Activated CD4-positive, alpha-beta T cell treated with anti-CD3 and anti-CD28 coated beads, Interleukin-10, Interleukin-2, amounts not matched to agents 100 ng/mL and 50 ng/mL, durations not matched to agents 16 hours and 8 hours (primary cell): ENCODE data around the gene YPEL2.
"Not testable (repeated sequence)": the region's sequence is repeated elsewhere in the genome, so short reads cannot be mapped to it uniquely, and the experiment has no call there.

ENCODE experiments used
- DNase-seq: peaks from one replicate; pipeline ENCODE4 v3.0.0-alpha.2; 2020

The YPEL2 gene

DNA sequence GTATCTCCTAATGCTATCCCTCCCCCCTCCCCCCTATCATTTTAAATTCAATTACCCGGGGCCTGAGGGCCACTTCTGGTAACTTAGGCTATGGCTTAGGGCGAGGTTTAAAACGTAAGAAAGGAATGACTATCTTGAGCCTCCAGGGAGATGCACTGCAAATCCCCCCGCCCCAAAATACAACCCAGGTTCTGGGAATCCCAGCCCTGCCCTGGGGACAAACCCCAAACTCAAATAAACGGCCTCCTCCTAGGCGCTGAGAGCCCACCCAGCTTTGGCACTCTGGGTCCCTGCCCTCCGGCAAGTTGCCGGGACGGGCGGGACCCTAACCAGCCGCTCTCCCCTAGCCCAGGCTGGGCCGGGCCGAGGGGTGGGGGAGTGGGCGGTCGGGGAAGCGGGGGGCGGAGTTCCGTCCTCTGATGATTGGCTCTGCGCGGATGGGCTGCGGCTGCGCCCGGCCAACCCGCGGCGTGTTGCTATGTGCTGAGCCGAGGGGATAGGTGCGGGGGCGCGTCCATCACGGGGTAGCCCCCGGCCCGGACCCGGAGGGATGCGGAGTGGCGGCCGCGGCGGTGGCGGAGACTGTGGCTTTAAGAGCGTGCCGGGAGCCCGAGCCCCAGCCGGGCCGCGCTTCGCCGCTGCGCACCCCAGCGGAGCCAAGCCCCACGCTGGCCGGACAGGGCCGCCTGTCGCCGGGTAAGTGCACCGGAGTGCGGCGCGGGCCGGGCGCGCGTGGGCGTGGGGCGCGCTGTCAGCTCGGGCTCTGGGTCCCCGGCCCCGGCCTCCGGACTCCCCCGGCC is at the start of gene YPEL2:
Gene YPEL2, plus strand, starts transcription at position 527 of the 800 bp plus-strand sequence. CDS start 21,755 bp downstream, outside the sequence.
- DNase-seq = peak; percentile 93

DNA sequence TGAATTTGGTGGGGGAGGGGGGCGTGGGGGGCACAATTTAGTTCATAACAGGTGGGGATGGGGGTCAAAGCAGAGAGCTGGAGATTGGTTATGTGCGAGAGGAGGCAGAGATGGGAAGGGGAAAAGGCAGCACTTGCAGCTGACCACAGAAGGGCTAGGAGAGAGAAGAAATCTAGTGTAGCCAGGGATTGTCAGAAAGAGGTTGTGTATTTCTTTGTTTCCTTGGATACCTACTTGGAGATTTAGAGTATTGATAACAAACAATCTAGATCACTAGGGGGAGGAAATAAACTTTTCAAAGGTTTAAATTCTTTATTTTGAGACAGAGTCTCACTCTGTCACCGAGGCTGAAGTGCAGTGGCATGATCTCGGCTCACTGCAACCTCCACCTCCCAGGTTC is 47.1 kb upstream of the YPEL2 start:
- DNase-seq = no peak

GRCh38 chr17:59287452-59287851 is 44.0 kb upstream of the YPEL2 start:
- peak; percentile 35 for DNase-seq

GRCh38 chr17:59287891-59288290 is 43.6 kb upstream of the YPEL2 start:
- DNase-seq = no peak

GRCh38 chr17:59289981-59290301 is 41.5 kb upstream of the YPEL2 start:
- no peak for DNase-seq

DNA sequence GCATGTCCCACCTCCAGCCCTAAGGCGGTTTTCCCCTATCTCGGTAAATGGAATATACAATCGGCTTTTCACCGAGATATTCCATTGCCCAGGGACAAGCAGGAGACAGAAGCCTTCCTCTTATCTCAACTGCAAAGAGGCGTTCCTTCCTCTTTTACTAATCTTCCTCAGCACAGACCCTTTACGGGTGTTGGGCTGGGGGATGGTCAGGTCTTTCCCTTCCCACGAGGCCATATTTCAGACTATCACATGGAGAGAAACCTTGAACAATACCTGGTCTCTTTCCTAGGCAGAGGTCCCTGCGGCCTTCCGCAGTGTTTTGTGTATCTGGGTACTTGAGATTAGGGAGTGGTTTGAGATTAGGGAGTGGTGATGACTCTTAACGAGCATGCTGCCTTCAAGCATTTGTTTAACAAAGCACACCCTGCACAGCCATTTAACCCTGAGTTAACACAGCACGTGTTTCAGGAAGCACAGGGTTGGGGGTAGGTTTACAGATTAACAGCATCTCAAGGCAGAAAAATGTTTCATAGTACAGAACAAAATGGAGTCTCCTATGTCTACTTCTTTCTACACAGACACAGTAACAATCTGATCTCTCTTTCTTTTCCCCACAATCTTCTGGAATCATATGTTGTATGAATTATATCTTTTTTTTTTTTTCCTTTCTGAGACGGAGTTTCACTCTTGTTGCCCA is 41.0 kb upstream of the YPEL2 start:
- DNase-seq = not testable (repeated sequence)

DNA sequence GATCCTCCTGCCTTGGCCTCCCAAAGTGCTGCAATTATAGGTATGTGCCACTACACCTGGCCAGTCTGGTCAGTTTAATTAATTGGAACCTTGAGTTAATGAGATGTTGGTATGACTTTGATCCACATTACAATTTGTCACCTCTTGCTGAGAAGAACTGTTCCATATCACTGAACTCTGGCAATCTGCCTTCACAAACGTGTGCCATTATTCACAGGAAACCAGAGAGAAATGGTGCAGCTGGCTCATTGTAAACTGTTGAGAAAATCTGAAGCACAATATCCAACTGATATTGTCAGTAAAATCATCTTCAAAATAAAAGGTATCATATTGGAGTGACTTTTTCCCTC is 39.3 kb upstream of the YPEL2 start:
- DNase-seq = no peak

- DNase-seq = no peak
Measured at GRCh38 chr17:59296190-59296589, 35.3 kb upstream of the YPEL2 start.

GRCh38 chr17:59298521-59298920 is 32.9 kb upstream of the YPEL2 start:
- DNase-seq = no peak

GRCh38 chr17:59299400-59300092 is 31.9 kb upstream of the YPEL2 start:
- no peak for DNase-seq

- no peak for DNase-seq
Measured at GRCh38 chr17:59300941-59301340, 30.5 kb upstream of the YPEL2 start.

- no peak for DNase-seq
Measured at GRCh38 chr17:59304811-59305210, 26.6 kb upstream of the YPEL2 start.

- no peak for DNase-seq
Measured at GRCh38 chr17:59310263-59310920, 21.1 kb upstream of the YPEL2 start.

DNA sequence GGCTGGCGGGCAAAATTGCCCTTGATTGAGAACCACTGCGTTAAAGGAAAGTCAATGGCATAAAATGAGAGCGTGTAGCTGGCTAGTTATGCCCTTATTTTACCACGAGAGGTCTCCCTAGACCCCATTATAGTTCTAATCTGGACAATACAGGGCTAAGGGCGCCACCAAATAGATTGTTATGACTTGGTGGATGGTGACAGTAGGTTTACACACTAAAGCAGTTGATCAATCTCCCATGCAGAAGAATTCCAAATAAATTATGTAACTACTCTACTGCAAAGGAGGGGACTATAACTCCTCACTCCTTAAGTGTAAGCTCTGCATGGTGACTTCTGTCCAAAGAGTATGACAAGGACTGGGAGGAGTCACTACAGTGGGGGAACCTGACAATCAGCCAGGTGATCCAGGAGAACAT is 20.4 kb upstream of the YPEL2 start:
- peak; percentile 85 for DNase-seq

DNA sequence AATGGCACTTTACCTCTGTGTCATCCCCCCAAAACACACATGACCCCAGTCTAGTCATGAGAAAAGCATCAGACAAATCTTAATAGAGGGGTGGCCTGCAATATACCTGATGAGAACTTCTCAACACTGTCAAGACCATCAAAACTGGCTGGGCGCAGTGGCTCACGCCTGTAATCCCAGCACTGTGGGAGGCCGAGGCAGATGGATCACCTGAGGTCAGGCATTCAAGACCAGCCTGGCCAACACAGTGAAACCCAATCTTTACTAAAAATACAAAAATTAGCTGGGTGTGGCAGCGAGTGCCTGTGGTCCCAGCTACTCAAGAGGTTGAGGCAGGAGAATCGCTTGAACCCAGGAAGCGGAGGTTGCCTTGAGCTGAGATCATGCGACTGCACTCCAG is 19.9 kb upstream of the YPEL2 start:
- DNase-seq = not testable (repeated sequence)

- DNase-seq = no peak
Measured at GRCh38 chr17:59315866-59316265, 15.6 kb upstream of the YPEL2 start.

DNA sequence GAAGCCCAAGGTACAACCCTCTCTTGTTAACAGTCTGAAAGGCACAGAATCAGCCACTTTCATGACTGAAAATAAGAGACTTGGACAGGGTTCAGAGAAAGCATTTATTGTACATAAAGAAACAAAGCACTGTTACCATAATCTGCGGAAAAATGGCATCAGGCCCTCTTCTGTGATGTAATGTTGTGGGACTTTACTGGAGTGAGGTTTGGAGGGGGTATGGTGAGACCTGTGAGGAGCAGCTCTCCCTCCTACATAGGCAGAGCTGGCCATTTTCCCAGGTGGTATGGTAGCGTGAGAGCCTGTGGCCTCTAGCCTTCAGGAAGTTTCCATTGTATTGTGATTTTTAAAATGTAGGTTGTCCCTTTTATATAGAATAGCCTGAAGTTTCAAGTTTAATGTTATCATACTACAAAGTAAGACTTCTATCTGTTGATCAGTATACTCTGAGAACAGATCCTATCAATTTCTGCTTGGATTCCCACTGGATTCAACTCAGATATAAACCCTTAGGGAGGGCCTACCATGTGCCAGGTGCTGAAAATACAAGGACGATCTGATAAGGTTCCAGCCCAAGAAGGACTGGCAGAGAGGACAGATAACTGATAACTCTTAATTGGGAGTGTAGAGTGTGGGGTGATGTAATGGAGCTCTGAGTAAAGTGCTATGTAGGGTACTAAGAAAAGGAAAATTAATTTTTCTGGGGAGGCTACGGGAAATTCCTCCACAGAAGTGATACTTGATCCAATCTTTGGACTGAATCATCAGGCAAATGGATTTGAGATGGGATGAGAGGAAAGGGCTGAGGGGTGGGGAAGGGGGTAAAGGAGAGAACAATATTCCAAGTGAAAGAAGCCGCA is 4.1 kb upstream of the YPEL2 start:
- no peak for DNase-seq

GRCh38 chr17:59327981-59328290 is 3.5 kb upstream of the YPEL2 start:
- no peak for DNase-seq

DNA sequence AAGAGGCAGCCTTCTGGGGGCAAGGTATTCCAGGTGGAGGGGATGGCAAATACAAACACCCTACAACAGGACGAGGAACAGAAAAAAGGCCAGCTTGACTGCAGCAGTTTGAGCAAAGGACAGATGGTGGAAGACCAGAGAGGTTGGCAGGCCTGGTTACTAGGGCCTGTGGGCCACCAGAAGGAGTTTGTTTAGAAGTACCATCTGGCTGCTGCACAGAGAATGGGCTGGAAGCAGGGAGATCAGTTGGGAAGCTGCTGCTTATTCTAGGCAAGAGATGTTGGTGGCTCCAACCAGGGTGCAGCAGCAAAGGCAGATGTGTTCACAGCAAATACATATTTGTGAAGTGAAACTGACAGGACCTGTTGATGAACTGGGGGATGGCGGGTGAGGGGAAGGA is 2.9 kb upstream of the YPEL2 start:
- DNase-seq = no peak

DNA sequence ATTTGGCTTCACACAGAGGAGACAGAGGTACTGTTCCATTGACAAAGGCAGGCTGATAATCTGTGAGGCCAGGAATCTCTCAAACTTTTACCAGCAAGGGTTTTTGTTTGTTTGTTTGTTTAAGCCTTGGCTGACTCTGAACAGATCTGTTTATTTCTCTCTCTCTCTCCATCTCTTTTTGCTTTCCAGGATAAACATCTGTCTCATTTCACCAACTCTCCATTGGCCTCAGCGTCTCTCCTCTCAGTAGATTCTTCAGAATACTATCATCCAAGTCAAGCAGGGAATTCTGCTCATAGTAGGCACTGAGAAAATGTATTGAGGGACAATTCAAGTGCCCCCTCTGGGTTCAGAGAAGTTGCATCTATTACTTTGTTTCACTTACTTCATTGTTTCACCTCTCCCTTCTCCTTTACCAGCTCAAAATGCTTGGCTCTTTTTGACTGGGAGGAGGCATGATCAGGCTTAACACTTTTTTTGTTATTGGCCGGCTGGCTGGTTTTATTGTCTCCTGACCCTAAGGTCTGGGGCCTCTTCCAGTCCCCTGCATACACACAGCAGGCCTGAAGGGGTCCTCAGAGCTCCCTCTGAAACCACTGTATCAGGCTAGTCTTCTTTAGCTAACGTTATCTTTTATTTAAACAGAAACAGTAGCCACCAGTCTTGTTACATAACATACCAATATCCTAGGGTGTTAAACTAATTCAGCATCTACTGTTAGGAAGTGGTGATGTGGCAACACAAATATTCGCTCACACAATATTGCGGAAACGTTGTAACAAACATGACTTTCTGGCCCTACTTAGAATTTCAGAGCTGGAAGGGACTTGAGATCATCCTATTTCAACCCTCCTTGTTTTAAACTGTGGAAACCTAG is 2.0 kb upstream of the YPEL2 start:
- peak; percentile 77 for DNase-seq
